GM19035 (cell line): ENCODE measurements around the gene MRPL55.
"Not testable (repeated sequence)": the region's sequence is repeated elsewhere in the genome, so short reads cannot be mapped to it uniquely, and the experiment has no call there.

Experiments
- ATAC-seq: cut with Tn5 transposase; IDR thresholded peaks from one replicate; pipeline ENCODE4 v1.9.1; 2021; ENCODE audit not compliant: unreplicated experiment

The MRPL55 gene

DNA sequence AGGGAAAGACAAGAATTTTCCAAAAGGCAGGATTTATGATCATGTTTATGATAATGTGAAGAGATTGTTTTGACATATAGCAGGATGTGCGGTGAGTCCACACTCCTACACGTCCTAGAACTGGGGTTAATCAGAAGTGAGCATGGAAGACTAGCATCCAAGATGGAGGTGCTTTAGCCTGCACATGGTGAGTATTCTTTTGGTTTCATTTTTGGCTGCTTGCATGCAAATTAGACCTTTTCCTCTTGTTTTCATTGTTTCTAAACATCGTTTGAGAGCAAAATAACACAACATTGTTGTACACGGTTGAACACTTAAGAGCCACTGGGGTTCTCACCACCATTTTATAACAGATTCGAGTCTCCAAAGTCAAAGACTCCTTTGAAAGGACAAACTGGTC, 16.1 kb upstream of the MRPL55 start:
- no peak for ATAC-seq

- no peak for ATAC-seq
These were observed 14.4 kb upstream of the MRPL55 start for GRCh38 chr1:228123505-228123904.

DNA sequence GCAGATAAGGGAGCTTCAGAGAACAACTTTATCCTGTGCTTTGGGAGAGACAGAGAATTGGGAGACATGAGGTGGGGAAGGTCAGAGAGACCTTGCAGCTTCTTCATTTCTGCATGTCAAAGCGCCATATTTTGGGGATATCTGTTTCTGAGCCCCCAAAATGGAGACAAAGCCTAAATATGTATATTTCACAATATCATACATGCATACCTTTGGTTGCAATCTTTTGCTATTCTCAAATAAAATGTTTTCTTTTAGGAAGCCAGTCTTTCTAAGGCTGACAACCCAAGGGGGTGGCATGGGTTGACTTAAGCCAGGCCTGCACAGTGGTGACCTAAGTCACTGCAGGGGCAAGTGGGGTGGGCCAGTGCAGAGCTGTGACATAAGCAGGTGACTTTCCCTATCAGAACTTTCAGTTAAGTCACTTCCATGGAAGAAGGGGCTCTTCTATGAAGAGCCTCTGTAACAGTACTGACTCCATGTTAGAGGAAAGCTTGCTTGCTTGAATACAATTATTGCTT, 13.9 kb upstream of the MRPL55 start:
- ATAC-seq = no peak

DNA sequence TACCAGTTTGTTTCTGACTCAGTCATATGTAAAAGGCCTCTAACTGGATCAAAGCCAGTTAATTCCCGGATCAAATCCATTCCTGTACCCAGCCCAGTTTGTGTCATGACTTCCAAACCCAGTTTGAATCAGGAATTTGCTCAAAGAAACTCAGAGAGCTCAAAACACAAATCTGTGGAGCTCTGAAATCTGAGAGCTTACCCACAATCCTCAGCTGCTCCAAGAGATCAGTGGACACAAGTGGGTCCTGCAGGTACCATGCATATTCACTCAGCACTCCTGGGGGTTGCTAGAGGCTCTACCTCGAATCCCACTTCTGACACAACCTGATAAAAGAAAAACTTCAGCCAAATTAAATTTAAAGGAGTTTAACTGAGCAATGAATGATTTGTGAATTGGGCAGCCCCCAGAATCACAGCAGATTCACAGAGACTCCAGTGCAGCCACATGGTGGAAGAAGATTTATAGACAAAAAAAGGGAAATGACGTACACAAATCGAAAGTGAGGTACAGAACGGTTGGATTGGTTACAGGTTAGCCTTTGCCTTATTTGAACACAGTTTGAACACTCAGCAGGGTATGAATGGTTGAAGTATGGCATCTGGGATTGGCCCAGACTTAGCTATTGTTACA, 11.9 kb upstream of the MRPL55 start:
- no peak for ATAC-seq

- ATAC-seq = no peak
These were observed 11.3 kb upstream of the MRPL55 start for GRCh38 chr1:228120351-228120750.

DNA sequence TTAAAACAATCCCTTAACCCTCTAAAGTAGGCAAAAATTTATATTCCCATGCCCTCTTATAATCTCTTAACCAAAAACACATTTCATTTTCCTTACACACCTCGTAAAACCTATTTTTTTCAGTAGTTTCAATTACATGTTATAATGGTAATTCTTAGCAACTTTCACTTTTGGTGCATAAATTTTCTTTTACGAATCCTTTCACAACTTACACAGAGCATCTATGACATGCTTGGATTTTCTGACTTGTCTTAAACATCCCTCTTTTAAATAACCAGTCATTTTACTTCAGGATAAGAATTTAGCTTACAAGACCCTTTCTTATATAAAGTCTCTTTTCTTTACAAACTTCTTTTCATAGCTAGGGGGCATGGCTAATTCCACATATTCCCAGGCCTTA, 8.9 kb upstream of the MRPL55 start:
- ATAC-seq = no peak

DNA sequence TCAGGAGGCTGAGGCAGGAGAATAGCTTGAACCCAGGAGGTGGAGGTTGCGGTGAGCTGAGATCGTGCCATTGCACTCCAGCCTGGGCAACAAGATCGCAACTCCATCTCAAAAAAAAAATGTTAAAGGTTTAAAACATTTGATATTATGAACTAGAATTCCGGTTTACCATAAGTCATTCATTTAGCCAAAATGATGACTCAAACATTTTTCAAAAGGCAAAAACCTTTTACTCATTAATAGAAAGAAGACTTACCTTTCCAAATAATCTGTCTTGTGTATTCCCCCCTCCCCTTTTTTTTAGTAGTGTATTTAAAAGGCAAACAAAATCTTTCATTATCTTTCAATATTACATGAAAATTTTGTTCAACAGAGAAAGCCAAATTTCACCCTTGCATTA, 8.2 kb upstream of the MRPL55 start:
- ATAC-seq = no peak

DNA sequence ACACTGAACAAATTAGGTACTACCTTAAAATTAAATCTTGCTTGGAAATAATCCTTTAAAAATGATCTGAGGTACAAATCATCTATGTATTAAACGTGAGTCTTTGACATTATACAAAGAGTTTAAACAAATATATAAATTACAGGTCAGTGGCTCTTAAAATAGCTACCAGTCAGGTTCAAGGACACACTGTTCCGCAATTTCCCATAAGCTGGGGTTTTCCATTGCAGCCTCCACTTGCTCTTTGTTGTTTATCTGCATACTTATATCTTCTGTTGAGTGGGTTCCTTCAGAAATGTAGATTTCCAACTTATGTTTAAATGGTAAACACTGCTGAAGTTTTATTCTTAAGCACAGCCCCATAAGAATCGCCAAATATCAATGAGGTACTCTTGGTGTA, 5.7 kb upstream of the MRPL55 start:
- ATAC-seq = no peak

DNA sequence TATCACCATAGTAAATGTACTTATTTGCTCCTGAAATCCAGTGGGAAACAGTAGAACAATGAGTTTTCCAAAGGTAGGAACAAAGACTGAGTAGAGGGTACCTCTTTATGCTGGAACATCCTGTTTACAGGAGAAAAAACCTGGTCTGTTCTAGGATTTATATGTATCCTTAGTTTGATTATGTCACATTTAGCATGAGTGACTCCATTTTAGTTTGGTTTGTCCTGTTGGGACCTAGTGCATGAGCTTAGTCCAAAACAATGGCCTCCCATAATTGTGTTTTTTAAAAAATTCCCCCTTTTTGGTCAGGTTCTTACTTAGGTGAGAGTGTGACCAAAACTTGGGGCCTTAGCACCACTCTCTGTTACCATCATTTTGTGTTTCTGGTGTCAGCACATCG, 3.5 kb upstream of the MRPL55 start:
- no peak for ATAC-seq

- ATAC-seq = no peak
These were observed 3.1 kb upstream of the MRPL55 start for GRCh38 chr1:228112167-228112566.

DNA sequence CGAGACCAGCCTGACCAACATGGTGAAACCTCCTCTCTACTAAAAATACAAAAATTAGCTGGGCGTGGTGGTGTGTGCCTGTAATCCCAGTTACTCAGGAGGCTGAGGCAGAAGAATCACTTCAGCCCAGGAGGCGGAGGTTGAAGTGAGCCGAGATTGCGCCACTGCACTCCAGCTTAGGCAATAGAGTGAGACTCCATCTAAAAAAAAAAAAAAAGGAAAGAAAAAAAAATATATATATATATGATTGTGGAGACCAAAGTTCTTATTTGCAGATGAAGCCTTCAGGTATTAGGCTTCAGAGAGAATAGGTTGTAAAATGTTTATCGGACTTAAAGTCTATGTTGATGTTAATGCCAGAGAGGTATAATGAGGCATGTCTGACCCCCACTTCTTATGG, 2.2 kb upstream of the MRPL55 start:
- ATAC-seq = not testable (repeated sequence)

DNA sequence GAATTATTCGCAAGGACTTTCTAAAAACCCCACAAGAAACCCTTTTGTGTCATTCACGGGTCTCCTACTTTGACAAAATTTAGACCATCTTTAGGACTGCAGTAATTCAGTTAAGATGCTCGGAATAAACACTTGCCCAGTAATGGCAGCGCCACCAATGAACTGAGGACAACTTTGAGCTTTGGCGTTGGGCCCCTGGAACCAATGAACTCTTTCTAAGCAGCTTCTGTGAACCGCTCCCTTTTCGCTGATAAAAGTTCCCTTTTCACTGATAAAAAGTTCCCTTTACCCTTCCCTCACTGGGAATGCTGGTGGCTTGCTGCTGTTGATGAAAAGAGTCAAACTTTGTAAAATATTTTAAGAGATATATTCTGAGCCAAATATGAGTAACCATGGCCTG, 1.5 kb upstream of the MRPL55 start:
- no peak for ATAC-seq

- ATAC-seq = no peak
These were observed 926 bp upstream of the MRPL55 start for GRCh38 chr1:228109962-228110488.

- no peak for ATAC-seq
These were observed 392 bp downstream of the MRPL55 start for GRCh38 chr1:228108742-228109072.

GRCh38 chr1:228108055-228108690, 926 bp downstream of the MRPL55 start:
- no peak for ATAC-seq

- ATAC-seq = no peak
These were observed 1.5 kb downstream of the MRPL55 start for GRCh38 chr1:228107636-228108035.

DNA sequence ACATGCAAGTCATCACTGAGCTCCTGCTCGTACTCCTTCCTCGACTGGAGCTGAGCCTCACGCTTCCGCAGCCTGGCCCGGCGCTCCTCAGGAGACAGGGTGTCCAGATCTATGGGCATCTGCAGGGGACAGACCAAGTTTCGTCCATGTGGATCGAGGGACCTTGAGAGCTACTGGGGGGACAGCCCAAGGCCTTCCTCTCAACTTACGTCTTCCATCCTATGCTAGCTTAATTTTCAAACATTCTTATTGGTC, 2.4 kb downstream of the MRPL55 start:
- ATAC-seq = no peak

DNA sequence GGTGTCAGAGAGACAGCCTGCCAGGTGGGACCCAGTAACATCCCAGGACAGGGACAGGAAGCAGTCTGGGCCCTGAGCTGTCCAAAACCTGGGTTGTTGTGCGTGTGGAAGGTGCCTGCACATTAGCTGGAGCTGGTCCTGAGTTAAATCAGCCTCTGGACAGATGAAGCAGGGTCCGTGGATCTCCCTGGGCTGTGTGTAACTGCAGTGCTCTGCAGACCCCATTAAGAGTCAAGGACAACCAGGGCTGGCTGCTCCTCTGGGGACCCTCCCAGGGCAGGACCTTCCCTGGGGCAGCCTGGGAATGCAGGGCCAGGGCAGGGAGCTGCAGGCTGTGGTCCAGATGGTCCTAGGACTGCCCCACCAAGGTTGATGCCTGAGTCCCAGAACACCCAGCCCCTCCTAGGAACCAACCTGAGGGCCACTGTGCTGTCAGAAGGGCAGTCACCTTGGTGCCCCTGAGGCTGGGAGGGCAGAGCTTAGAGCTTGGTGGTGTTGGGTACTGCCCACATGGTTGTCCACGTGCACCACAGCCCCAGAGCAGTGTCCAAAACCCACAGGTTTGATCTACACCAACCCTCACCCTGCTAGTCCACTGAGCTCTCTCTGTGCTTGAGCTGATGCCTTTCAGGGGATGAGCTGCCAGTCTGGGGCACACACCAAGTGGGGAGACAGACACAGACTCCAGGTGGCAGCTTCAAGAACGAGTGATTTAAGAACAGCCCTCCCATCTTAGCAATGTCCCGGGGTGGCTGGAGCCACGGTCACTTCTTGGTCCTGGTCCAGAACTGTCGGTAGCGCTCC, 2.9 kb downstream of the MRPL55 start:
- no peak for ATAC-seq

DNA sequence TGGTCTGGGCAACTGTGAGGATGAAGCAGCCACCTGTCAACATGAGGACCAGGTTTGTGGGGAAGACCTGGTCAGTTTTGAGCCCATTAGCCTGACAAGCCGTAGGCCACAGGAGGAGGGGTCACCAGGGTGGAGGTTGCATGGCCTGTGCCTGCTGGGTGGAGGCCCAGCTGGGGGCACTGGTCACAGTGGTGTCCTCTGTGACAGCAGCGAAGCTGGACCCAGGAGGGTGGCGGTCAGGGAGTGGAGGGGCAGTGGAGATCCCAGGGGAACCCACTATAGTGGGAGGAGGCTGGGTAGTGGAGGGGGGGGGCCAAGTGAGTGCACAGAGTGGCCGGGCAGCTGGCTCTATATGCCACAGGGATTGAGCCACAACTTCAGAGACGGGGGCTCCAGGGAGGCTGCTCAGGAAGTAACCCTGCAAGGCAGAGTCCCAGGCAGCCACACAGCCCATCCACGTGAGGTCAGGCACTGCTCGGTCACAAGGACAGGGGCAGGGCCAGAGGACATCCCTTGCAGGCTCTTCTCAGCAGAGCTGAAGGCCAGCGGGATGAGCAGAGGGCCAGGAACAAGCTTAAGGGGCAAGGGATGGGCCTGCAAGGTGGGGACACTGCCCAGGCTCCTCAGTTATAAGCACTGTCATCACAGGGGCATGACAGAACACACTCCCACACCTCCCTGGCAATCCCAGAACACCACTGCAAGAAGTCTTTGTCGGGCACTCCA, 3.7 kb downstream of the MRPL55 start:
- ATAC-seq = no peak

- no peak for ATAC-seq
These were observed 4.4 kb downstream of the MRPL55 start for GRCh38 chr1:228104526-228105269.
